CD4-positive, CD25-positive, alpha-beta regulatory T cell (primary cell): ENCODE data around the gene DHRSX. TPM values are rescaled to one million over a fixed set of nuclear protein-coding genes. Genes with fewer than 3 reads are reported as not detected.
"Not testable (repeated sequence)": the region's sequence is repeated elsewhere in the genome, so short reads cannot be mapped to it uniquely, and the experiment has no call there.

ENCODE experiments used
- ATAC-seq, 2 donors: fragments of 150-1000 bp; cut with Tn5 transposase; one replicate each; pipeline ENCODE4 v1.10.0; 2021; ENCODE audit warnings: low read depth in 2 of 2, moderate number of reproducible peaks in 2 of 2, moderate library complexity in 1 of 2
- DNase-seq, 3 donors: peaks; one replicate each; pipeline versions ENCODE4 v3.0.0 to v3.0.0-alpha.2; 2012 to 2022; ENCODE audit warnings: mixed read lengths in 1 of 3
- H3K27ac ChIP-seq: one replicate; pipeline ENCODE4 v1.7.0; 2013; ENCODE audit warnings: mild to moderate bottlenecking, low read length; ENCODE audit not compliant: insufficient read depth, poor library complexity, severe bottlenecking
- H3K27me3 ChIP-seq: one replicate; pipeline ENCODE4 v1.7.0; 2013; ENCODE audit warnings: low read length; ENCODE audit not compliant: control insufficient read depth, insufficient read depth
- H3K36me3 ChIP-seq: one replicate; pipeline ENCODE4 v1.7.0; 2013; ENCODE audit warnings: mild to moderate bottlenecking, low read length, moderate library complexity; ENCODE audit not compliant: control insufficient read depth, insufficient read depth
- H3K4me1 ChIP-seq: 2 replicates; pipeline ENCODE4 v1.7.0; 2013; ENCODE audit warnings: mild to moderate bottlenecking, low read length; ENCODE audit not compliant: insufficient read depth, control insufficient read depth, poor library complexity, severe bottlenecking
- H3K4me3 ChIP-seq: one replicate; pipeline ENCODE4 v1.7.0; 2013; ENCODE audit warnings: low read depth, mild to moderate bottlenecking, low read length, moderate library complexity
- H3K9me3 ChIP-seq, 2 experiments: 1 replicate in 1 of 2; 2 replicates in 1 of 2; pipeline ENCODE4 v1.7.0; 2013; ENCODE audit warnings: low read length in 2 of 2, mild to moderate bottlenecking in 1 of 2, moderate library complexity in 1 of 2; ENCODE audit not compliant: control insufficient read depth in 2 of 2
- H3K27ac Mint-ChIP-seq, 3 donors: one replicate each; pipeline ENCODE4 v1.8.0; 2020 to 2022; ENCODE audit warnings: mild to moderate bottlenecking in 3 of 3, mixed read lengths in 3 of 3, moderate library complexity in 2 of 3
- H3K27me3 Mint-ChIP-seq: one replicate; pipeline ENCODE4 v1.8.0; 2022; ENCODE audit warnings: mild to moderate bottlenecking, mixed read lengths
- H3K36me3 Mint-ChIP-seq: one replicate; pipeline ENCODE4 v1.8.0; 2020; ENCODE audit warnings: mixed read lengths
- H3K4me1 Mint-ChIP-seq, 4 donors: one replicate each; pipeline ENCODE4 v1.8.0; 2020 to 2022; ENCODE audit warnings: mixed read lengths in 4 of 4, mild to moderate bottlenecking in 1 of 4
- H3K4me3 Mint-ChIP-seq, 4 donors: one replicate each; pipeline ENCODE4 v1.8.0; 2020 to 2022; ENCODE audit warnings: mild to moderate bottlenecking in 4 of 4, mixed read lengths in 4 of 4, moderate library complexity in 3 of 4
- H3K9me3 Mint-ChIP-seq, 7 donors: one replicate each; pipeline ENCODE4 v1.8.0; 2020 to 2022; ENCODE audit warnings: mixed read lengths in 7 of 7, mild to moderate bottlenecking in 3 of 7, moderate library complexity in 2 of 7
- polyA plus RNA-seq, 4 donors: library from polyadenylated mRNA; unstranded; fragments of 300-500 nt; fragmentation: Illumina TruSeq; gene quantifications; one replicate each; pipeline ENCODE4 v1.2.3, GENCODE V29; 2021
- total RNA-seq: library from RNA; stranded (reverse); gene quantifications from one replicate; pipeline ENCODE4 v1.2.3, GENCODE V29; 2022

The DHRSX gene
- total and polyA plus RNA-seq, 5 donors from 2014 or later: 16.5 to 21.8 (median 18.4) TPM

- H3K9me3 Mint-ChIP-seq: peaks cover 0 to 8% (median 0%) of the 10 kb centered on the region in 7 donors
- H3K9me3 ChIP-seq: no peaks in the 10 kb centered on the region
- H3K36me3 ChIP-seq: peaks cover 25% of the 10 kb centered on the region
- H3K27ac ChIP-seq: no peak overlapping the region
- H3K4me1 Mint-ChIP-seq: peaks cover 2 to 9% (median 5%) of the 10 kb centered on the region in 4 donors
- no peak overlapping the region for H3K4me3 Mint-ChIP-seq
- no peaks in the 10 kb centered on the region for H3K27me3 Mint-ChIP-seq
- peaks cover 19% of the 10 kb centered on the region for H3K36me3 Mint-ChIP-seq
- H3K4me1 ChIP-seq: no peaks in the 10 kb centered on the region
- H3K27me3 ChIP-seq: no peaks in the 10 kb centered on the region
- H3K27ac Mint-ChIP-seq: no peak overlapping the region
- H3K4me3 ChIP-seq: no peak overlapping the region
- DNase-seq (no peak), ATAC-seq (no peak)
Measured at GRCh38 chrX:2484256-2484655, 16.5 kb downstream of the DHRSX start.

GRCh38 chrX:2483398-2484060, 17.2 kb downstream of the DHRSX start:
- H3K36me3 ChIP-seq: peaks cover 18% of the 10 kb centered on the region
- no peak overlapping the region for H3K4me3 ChIP-seq
- no peaks in the 10 kb centered on the region for H3K4me1 ChIP-seq
- ATAC-seq (no peak), DNase-seq (no peak)
- no peak overlapping the region for H3K4me3 Mint-ChIP-seq
- H3K9me3 ChIP-seq: no peaks in the 10 kb centered on the region
- H3K27ac Mint-ChIP-seq: no peak overlapping the region
- H3K4me1 Mint-ChIP-seq: peaks cover 2 to 9% (median 5%) of the 10 kb centered on the region in 4 donors
- H3K9me3 Mint-ChIP-seq: peaks cover 0 to 8% (median 0%) of the 10 kb centered on the region in 7 donors
- no peak overlapping the region for H3K27ac ChIP-seq
- H3K27me3 ChIP-seq: no peaks in the 10 kb centered on the region
- H3K27me3 Mint-ChIP-seq: no peaks in the 10 kb centered on the region
- H3K36me3 Mint-ChIP-seq: peaks cover 16% of the 10 kb centered on the region

GRCh38 chrX:2481597-2481996, 19.2 kb downstream of the DHRSX start:
- not testable (repeated sequence) for H3K4me1 Mint-ChIP-seq, H3K36me3 ChIP-seq, H3K27ac ChIP-seq, H3K4me1 ChIP-seq, H3K9me3 ChIP-seq, H3K4me3 Mint-ChIP-seq, H3K27ac Mint-ChIP-seq, H3K9me3 Mint-ChIP-seq, DNase-seq, H3K4me3 ChIP-seq, ATAC-seq, H3K27me3 ChIP-seq, H3K27me3 Mint-ChIP-seq
- H3K36me3 Mint-ChIP-seq: peaks cover 20% of the 10 kb centered on the region

GRCh38 chrX:2479982-2480381, 20.8 kb downstream of the DHRSX start:
- not testable (repeated sequence) for H3K4me3 ChIP-seq, H3K27ac ChIP-seq, H3K4me1 ChIP-seq, H3K27me3 ChIP-seq, DNase-seq, ATAC-seq, H3K36me3 ChIP-seq, H3K27me3 Mint-ChIP-seq, H3K4me3 Mint-ChIP-seq, H3K27ac Mint-ChIP-seq, H3K9me3 Mint-ChIP-seq, H3K9me3 ChIP-seq
- peaks cover 20% of the 10 kb centered on the region for H3K36me3 Mint-ChIP-seq
- peaks cover 0 to 22% (median 10%) of the 10 kb centered on the region in 4 donors for H3K4me1 Mint-ChIP-seq

- DNase-seq: no peak
- H3K36me3 ChIP-seq: no peaks in the 10 kb centered on the region
- H3K4me1 ChIP-seq: no peaks in the 10 kb centered on the region
- Mint-ChIP-seq H3K27ac (no peak overlapping the region), H3K27me3 (no peaks in the 10 kb centered on the region), H3K36me3 (peaks cover 20% of the 10 kb centered on the region), H3K9me3 (peaks cover 0 to 8% (median 0%) of the 10 kb centered on the region in 7 donors), H3K4me1 (peaks cover 0 to 28% (median 11%) of the 10 kb centered on the region in 4 donors), H3K4me3 (no peak overlapping the region)
- no peak overlapping the region for H3K4me3 ChIP-seq
- ATAC-seq: no peak
- H3K27me3 ChIP-seq: no peaks in the 10 kb centered on the region
- no peaks in the 10 kb centered on the region for H3K9me3 ChIP-seq
- no peak overlapping the region for H3K27ac ChIP-seq
Measured at GRCh38 chrX:2479420-2479780, 21.4 kb downstream of the DHRSX start.

GRCh38 chrX:2478546-2479419, 22.0 kb downstream of the DHRSX start:
- Mint-ChIP-seq H3K4me3 (no peak overlapping the region), H3K36me3 (peaks cover 24% of the 10 kb centered on the region), H3K9me3 (peaks cover 0 to 8% (median 0%) of the 10 kb centered on the region in 7 donors), H3K27ac (no peak overlapping the region), H3K4me1 (peaks cover 0 to 29% (median 10%) of the 10 kb centered on the region in 4 donors), H3K27me3 (no peaks in the 10 kb centered on the region)
- H3K4me1 ChIP-seq: no peaks in the 10 kb centered on the region
- H3K4me3 ChIP-seq: no peak overlapping the region
- DNase-seq (no peak), ATAC-seq (no peak)
- no peaks in the 10 kb centered on the region for H3K27me3 ChIP-seq
- no peaks in the 10 kb centered on the region for H3K9me3 ChIP-seq
- H3K27ac ChIP-seq: no peak overlapping the region
- H3K36me3 ChIP-seq: no peaks in the 10 kb centered on the region

- peaks cover 0 to 26% (median 10%) of the 10 kb centered on the region in 4 donors for H3K4me1 Mint-ChIP-seq
- H3K9me3 ChIP-seq, H3K27me3 ChIP-seq, DNase-seq, H3K36me3 ChIP-seq, H3K27ac ChIP-seq, H3K4me3 Mint-ChIP-seq, H3K4me3 ChIP-seq, H3K4me1 ChIP-seq, ATAC-seq, H3K9me3 Mint-ChIP-seq, H3K27me3 Mint-ChIP-seq: not testable (repeated sequence)
- peak overlapping the region in 1 of 3 donors; percentile 86 for H3K27ac Mint-ChIP-seq
- peaks cover 22% of the 10 kb centered on the region for H3K36me3 Mint-ChIP-seq
Measured at GRCh38 chrX:2477313-2477712, 23.5 kb downstream of the DHRSX start.
